Stimulated activated naive CD8-positive, alpha-beta T cell treated with anti-CD3 and anti-CD28 coated beads, Interleukin-15, Interleukin-2, amounts not matched to agents 100 ng/mL and 50 ng/mL, for 24 hours (primary cell): ENCODE measurements around the gene ZDHHC20.
A peak's percentile ranks its signal among the peaks of the same experiment; 100 is the strongest.
"Not testable (repeated sequence)": the region's sequence is repeated elsewhere in the genome, so short reads cannot be mapped to it uniquely, and the experiment has no call there.

Experiments
- H3K27ac Mint-ChIP-seq: one replicate; pipeline ENCODE4 v1.8.0; 2021; ENCODE audit warnings: mild to moderate bottlenecking, mixed read lengths
- H3K27me3 Mint-ChIP-seq: one replicate; pipeline ENCODE4 v1.8.0; 2021; ENCODE audit warnings: mixed read lengths
- H3K36me3 Mint-ChIP-seq: one replicate; pipeline ENCODE4 v1.8.0; 2021; ENCODE audit warnings: low read depth, mixed read lengths
- H3K4me1 Mint-ChIP-seq: one replicate; pipeline ENCODE4 v1.8.0; 2021; ENCODE audit warnings: low read depth, mixed read lengths
- H3K4me3 Mint-ChIP-seq: one replicate; pipeline ENCODE4 v1.8.0; 2021; ENCODE audit warnings: mild to moderate bottlenecking, mixed read lengths
- H3K9me3 Mint-ChIP-seq: one replicate; pipeline ENCODE4 v1.8.0; 2021; ENCODE audit warnings: mixed read lengths

ZDHHC20 gene

GRCh38 chr13:21458451-21458812 is 671 bp downstream of the ZDHHC20 start:
- Mint-ChIP-seq H3K27ac (peak overlapping the region; percentile 77), H3K4me1 (peaks cover 37% of the 10 kb centered on the region), H3K27me3 (no peaks in the 10 kb centered on the region), H3K9me3 (peaks cover 5% of the 10 kb centered on the region), H3K36me3 (peaks cover 12% of the 10 kb centered on the region), H3K4me3 (peak overlapping the region; percentile 94)

GRCh38 chr13:21453387-21454081 is 5.6 kb downstream of the ZDHHC20 start:
- H3K4me3 Mint-ChIP-seq, result no peak overlapping the region
- H3K36me3 Mint-ChIP-seq, result peaks cover 26% of the 10 kb centered on the region
- peaks cover 56% of the 10 kb centered on the region for H3K4me1 Mint-ChIP-seq
- H3K27ac Mint-ChIP-seq, result no peak overlapping the region
- peaks cover 12% of the 10 kb centered on the region for H3K9me3 Mint-ChIP-seq
- H3K27me3 Mint-ChIP-seq, result no peaks in the 10 kb centered on the region

- H3K4me1 Mint-ChIP-seq, result peaks cover 48% of the 10 kb centered on the region
- no peak overlapping the region for H3K27ac Mint-ChIP-seq
These were observed 8.2 kb downstream of the ZDHHC20 start for GRCh38 chr13:21450936-21451335.

GRCh38 chr13:21446656-21447055 is 12.4 kb downstream of the ZDHHC20 start:
- Mint-ChIP-seq H3K9me3 (peaks cover 7% of the 10 kb centered on the region), H3K27ac (no peak overlapping the region), H3K36me3 (peaks cover 9% of the 10 kb centered on the region), H3K4me1 (peaks cover 41% of the 10 kb centered on the region), H3K4me3 (no peak overlapping the region), H3K27me3 (no peaks in the 10 kb centered on the region)

More at GRCh38 chr13:21450936-21451335, 8.2 kb downstream of the ZDHHC20 start:
- H3K4me3 Mint-ChIP-seq, result no peak overlapping the region
- H3K27me3 Mint-ChIP-seq, result no peaks in the 10 kb centered on the region
- peaks cover 32% of the 10 kb centered on the region for H3K36me3 Mint-ChIP-seq
- H3K9me3 Mint-ChIP-seq, result peaks cover 12% of the 10 kb centered on the region

- H3K36me3 Mint-ChIP-seq, result peaks cover 10% of the 10 kb centered on the region
- no peak overlapping the region for H3K27ac Mint-ChIP-seq
- peaks cover 46% of the 10 kb centered on the region for H3K4me1 Mint-ChIP-seq
- no peaks in the 10 kb centered on the region for H3K27me3 Mint-ChIP-seq
- no peak overlapping the region for H3K4me3 Mint-ChIP-seq
- peaks cover 8% of the 10 kb centered on the region for H3K9me3 Mint-ChIP-seq
These were observed 13.3 kb downstream of the ZDHHC20 start for GRCh38 chr13:21445759-21446158.

GRCh38 chr13:21443171-21443570 is 15.9 kb downstream of the ZDHHC20 start:
- H3K27ac Mint-ChIP-seq, result peak overlapping the region; percentile 13
- no peaks in the 10 kb centered on the region for H3K27me3 Mint-ChIP-seq
- H3K36me3 Mint-ChIP-seq, result peaks cover 24% of the 10 kb centered on the region
- H3K4me3 Mint-ChIP-seq, result no peak overlapping the region
- peaks cover 52% of the 10 kb centered on the region for H3K4me1 Mint-ChIP-seq
- H3K9me3 Mint-ChIP-seq, result peaks cover 11% of the 10 kb centered on the region

- Mint-ChIP-seq H3K27me3 (no peaks in the 10 kb centered on the region), H3K4me3 (no peak overlapping the region), H3K36me3 (peaks cover 47% of the 10 kb centered on the region)
These were observed 22.5 kb downstream of the ZDHHC20 start for GRCh38 chr13:21436582-21436981.

GRCh38 chr13:21435687-21436151 is 23.4 kb downstream of the ZDHHC20 start:
- H3K4me1 Mint-ChIP-seq, result peaks cover 51% of the 10 kb centered on the region
- H3K27me3 Mint-ChIP-seq, result no peaks in the 10 kb centered on the region

More at GRCh38 chr13:21436582-21436981, 22.5 kb downstream of the ZDHHC20 start:
- H3K4me1 Mint-ChIP-seq, result peaks cover 49% of the 10 kb centered on the region
- peak overlapping the region; percentile 3 for H3K27ac Mint-ChIP-seq
- H3K9me3 Mint-ChIP-seq, result peaks cover 23% of the 10 kb centered on the region

GRCh38 chr13:21435231-21435630 is 23.9 kb downstream of the ZDHHC20 start:
- Mint-ChIP-seq H3K9me3 (peaks cover 32% of the 10 kb centered on the region), H3K36me3 (peaks cover 60% of the 10 kb centered on the region), H3K27me3 (no peaks in the 10 kb centered on the region), H3K4me1 (peaks cover 51% of the 10 kb centered on the region), H3K4me3 (peak overlapping the region; percentile 67), H3K27ac (peak overlapping the region; percentile 84)

More at GRCh38 chr13:21435687-21436151, 23.4 kb downstream of the ZDHHC20 start:
- Mint-ChIP-seq H3K9me3 (peaks cover 27% of the 10 kb centered on the region), H3K36me3 (peaks cover 55% of the 10 kb centered on the region), H3K4me3 (peak overlapping the region; percentile 67), H3K27ac (peak overlapping the region; percentile 84)

GRCh38 chr13:21434588-21434987 is 24.5 kb downstream of the ZDHHC20 start:
- peaks cover 54% of the 10 kb centered on the region for H3K4me1 Mint-ChIP-seq
- peaks cover 38% of the 10 kb centered on the region for H3K9me3 Mint-ChIP-seq
- H3K27ac Mint-ChIP-seq, result no peak overlapping the region
- no peaks in the 10 kb centered on the region for H3K27me3 Mint-ChIP-seq
- no peak overlapping the region for H3K4me3 Mint-ChIP-seq
- H3K36me3 Mint-ChIP-seq, result peaks cover 66% of the 10 kb centered on the region

- H3K9me3 Mint-ChIP-seq, result peaks cover 26% of the 10 kb centered on the region
- peaks cover 39% of the 10 kb centered on the region for H3K4me1 Mint-ChIP-seq
- no peak overlapping the region for H3K4me3 Mint-ChIP-seq
- H3K27me3 Mint-ChIP-seq, result no peaks in the 10 kb centered on the region
- no peak overlapping the region for H3K27ac Mint-ChIP-seq
- H3K36me3 Mint-ChIP-seq, result peaks cover 44% of the 10 kb centered on the region
These were observed 29.9 kb downstream of the ZDHHC20 start for GRCh38 chr13:21429211-21429610.

- no peak overlapping the region for H3K4me3 Mint-ChIP-seq
- H3K27me3 Mint-ChIP-seq, result no peaks in the 10 kb centered on the region
- H3K4me1 Mint-ChIP-seq, result peaks cover 41% of the 10 kb centered on the region
- peaks cover 43% of the 10 kb centered on the region for H3K36me3 Mint-ChIP-seq
- no peak overlapping the region for H3K27ac Mint-ChIP-seq
- H3K9me3 Mint-ChIP-seq, result peaks cover 26% of the 10 kb centered on the region
These were observed 31.4 kb downstream of the ZDHHC20 start for GRCh38 chr13:21427741-21428140.

- H3K27ac Mint-ChIP-seq, result no peak overlapping the region
- peaks cover 23% of the 10 kb centered on the region for H3K9me3 Mint-ChIP-seq
- H3K36me3 Mint-ChIP-seq, result peaks cover 40% of the 10 kb centered on the region
- no peak overlapping the region for H3K4me3 Mint-ChIP-seq
- H3K4me1 Mint-ChIP-seq, result peaks cover 40% of the 10 kb centered on the region
- H3K27me3 Mint-ChIP-seq, result no peaks in the 10 kb centered on the region
These were observed 32.9 kb downstream of the ZDHHC20 start for GRCh38 chr13:21426238-21426637.

- no peak overlapping the region for H3K27ac Mint-ChIP-seq
- H3K9me3 Mint-ChIP-seq, result no peaks in the 10 kb centered on the region
- H3K4me1 Mint-ChIP-seq, result peaks cover 15% of the 10 kb centered on the region
- peaks cover 13% of the 10 kb centered on the region for H3K36me3 Mint-ChIP-seq
- H3K4me3 Mint-ChIP-seq, result no peak overlapping the region
- H3K27me3 Mint-ChIP-seq, result no peaks in the 10 kb centered on the region
These were observed 38.4 kb downstream of the ZDHHC20 start for GRCh38 chr13:21420706-21421105.

- Mint-ChIP-seq H3K36me3 (peaks cover 58% of the 10 kb centered on the region), H3K9me3 (peaks cover 6% of the 10 kb centered on the region), H3K4me3 (no peak overlapping the region), H3K27me3 (no peaks in the 10 kb centered on the region), H3K27ac (no peak overlapping the region), H3K4me1 (no peaks in the 10 kb centered on the region)
These were observed 46.1 kb downstream of the ZDHHC20 start for GRCh38 chr13:21413013-21413412.

- H3K27ac Mint-ChIP-seq, H3K27me3 Mint-ChIP-seq, H3K4me3 Mint-ChIP-seq, H3K4me1 Mint-ChIP-seq: not testable (repeated sequence)
- peaks cover 76% of the 10 kb centered on the region for H3K36me3 Mint-ChIP-seq
- H3K9me3 Mint-ChIP-seq, result peaks cover 11% of the 10 kb centered on the region
These were observed 48.6 kb downstream of the ZDHHC20 start for GRCh38 chr13:21410453-21410852.
